GM19468 (cell line): ENCODE data around the gene LCN6.
"Not testable (repeated sequence)": the region's sequence is repeated elsewhere in the genome, so short reads cannot be mapped to it uniquely, and the experiment has no call there.

Experiments used
- ATAC-seq: cut with Tn5 transposase; IDR thresholded peaks from one replicate; pipeline ENCODE4 v1.9.1; 2021; ENCODE audit warnings: mild to moderate bottlenecking, moderate library complexity, moderate number of reproducible peaks; ENCODE audit not compliant: unreplicated experiment; ENCODE audit errors: extremely low read depth

The LCN6 gene

DNA sequence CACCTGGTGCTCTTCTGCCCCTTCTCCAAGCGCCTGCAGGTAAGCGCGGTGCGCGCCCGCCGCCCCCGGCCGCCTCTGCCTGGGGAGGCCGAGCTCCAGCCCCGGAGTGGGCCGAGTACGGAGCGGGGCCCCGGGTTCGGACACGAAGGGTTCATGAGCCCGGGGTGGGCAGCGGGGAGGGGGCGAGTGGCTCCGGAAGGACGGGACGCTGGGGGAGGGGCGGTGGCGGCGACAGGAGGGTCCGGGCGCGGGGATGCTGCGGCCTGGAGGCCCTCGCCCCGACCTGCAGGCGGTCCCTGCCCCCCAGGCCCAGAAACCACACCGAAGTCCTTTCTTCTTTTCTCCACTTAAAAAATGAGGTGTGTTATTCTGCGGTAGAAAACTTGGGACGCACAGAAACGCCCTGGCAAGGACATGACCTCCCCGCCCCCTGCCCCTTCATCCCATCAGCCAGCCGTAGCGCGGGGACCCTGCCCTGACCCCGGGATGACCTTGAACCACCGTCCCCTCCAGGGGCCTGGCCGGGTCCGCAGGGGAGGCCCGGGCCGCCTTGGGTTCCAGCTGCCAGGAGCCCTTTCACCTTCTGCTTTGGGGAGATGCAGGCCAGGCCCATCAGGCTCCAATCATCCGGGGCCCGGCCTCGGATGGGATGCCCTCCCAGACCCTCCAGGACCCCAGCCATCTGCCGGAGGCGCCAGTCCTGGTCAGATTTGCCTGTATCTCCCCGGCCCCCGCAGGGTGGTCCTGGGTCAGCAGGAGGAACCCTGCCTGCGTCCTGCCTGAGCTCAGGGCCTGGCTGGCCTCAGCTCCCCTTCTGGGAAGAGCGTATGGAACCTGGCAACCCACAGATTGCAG lies 35.4 kb downstream of the LCN6 start:
- ATAC-seq = no peak

DNA sequence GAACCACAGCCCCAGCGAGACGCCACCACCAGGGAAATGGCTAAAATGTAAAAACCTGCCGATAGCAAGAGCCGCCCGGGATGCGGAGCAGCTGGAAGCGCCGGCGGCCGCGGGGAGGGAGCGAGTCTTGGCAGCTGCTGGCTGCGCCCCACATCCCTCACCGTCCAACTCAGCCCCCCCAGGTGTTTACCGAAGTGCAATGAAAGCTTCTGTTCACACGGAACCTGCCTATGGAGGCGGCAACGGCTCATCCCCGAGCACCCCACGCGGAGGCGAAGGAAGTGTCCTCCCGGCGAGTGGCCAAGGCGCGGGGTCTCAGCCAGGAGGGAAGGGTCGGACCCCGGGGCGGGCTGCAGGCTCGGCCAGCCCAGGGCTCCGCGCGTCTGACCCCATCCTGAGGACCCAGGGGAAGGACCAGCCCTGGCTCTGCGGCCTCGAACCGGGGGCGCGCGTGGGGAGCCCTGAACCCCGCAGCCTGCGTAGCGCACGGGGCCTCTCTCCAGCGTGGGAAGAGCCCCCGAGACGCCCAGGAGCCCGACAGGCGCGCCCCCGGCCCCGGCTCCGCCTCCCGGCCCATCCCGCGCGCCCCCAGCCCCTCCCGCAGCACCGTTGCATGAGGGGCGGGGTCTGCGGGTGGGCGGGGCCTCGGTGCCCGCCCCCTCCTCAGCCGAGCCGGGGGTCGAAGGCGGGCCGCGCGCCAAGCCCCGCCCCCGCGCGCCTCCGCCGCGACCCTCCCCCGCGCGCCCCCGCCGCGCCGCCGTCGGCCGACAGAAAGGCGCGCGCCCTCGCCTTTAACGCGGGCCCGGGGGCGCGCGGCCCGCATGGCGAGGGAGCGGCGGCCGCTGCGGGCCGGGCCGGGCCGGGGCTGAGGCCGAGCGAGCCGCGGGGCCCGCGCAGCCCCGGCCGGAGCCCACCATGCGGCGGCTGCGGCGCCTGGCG lies 36.3 kb downstream of the LCN6 start, which contains the start of gene DIPK1B:
TSS of gene DIPK1B (plus strand) at position 822 of the 939 bp plus-strand sequence. CDS start at position 916, 94 bp downstream.
- no peak for ATAC-seq

DNA sequence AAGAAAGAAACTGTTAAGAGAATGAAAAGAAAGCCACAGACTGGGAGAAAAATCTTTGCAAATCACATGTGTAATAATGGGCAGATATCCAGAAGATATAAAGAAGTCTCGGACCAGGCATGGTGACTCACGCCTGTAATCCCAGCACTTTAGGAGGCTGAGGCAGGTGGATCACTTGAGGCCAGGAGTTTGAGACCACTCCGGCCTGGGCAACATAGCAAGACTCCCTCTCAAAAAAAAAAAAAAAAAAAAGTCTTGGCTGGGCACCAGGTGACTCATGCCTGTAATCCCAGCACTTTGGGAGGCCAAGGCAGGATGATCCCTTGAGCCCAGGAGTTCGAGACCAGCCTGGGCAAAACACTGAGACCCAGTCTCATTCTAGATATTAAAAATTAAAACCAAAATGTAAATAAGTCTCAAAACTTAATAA lies 37.1 kb downstream of the LCN6 start:
- ATAC-seq = not testable (repeated sequence)

DNA sequence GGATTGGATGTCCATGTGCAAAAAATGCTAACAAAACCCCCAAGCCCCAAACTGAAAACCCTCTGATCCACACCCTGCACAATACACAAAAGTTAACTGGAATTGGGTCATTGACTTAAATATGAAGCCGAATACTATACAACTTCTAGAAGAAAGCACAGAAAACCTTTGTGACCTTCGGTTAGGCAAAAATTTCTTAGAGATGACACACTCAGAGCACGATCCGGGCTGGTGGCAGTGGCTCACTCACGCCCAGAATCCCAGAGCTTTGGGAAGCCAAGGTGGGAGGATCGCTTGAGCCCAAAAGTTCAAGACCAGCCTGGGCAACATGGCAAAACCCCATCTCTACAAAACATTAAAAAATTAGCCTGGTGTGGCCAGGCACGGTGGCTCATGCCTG lies 37.8 kb downstream of the LCN6 start:
- no peak for ATAC-seq

DNA sequence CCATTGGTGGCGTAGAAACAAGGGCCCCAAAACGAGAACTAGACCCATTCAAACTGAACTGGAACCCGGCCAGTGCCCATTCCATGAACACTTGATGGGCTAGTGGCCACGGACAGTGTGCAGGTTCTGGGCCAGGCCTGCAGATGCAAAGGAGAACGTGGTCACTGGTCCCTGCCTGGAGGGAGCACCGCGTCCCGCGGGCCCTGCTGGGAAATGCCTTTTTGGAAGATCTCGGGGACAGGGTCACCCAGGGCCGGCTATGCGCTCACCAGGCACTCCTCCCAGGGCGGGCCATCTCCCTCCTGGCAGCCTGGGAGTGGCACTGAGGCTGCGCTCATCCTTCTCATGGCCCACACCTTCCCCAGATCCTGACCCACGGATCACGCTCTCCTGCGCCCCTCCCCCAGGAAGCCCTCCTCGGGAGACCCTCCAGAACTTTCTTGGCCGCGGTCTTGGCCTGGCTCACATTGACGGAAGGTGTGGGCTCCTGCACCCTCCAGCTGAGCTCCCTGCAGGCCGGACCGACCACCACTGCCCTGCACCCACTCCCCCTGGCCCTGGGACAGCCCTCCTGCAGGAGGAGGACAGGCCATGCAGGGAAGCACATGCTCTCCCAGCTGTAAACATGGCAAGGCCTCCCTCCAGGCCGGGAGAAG lies 38.7 kb downstream of the LCN6 start:
- ATAC-seq = no peak

DNA sequence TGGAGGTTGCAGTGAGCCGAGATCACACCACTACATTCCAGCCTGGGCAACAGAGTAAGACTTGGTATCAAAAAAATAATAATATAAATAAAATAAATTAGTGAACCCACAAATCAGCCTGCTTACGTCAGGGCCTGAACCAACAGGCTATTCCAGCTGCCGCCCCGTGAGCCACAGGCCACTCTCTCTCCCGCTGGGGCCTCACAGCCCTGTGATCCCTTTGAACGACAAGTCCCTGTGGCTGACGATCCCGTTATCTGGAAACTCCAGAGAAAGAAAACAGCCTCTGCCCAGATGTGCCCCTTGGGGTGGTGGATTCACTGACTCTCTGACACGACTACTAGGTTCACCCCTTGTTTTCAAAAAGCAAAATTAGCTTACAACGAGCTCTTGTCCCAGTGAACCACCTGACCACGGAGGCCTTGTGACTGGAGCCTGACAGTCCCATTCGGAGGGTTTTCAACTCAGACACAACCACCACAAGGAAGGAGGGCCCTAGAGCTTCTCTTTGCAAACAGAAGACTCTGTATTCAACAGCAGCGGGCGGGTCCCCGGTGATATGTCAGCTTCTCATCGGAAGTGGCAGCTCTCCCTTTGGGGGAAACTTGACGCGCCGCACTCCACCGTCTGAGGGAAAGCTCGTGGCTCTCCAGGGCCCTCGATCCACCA lies 40.3 kb downstream of the LCN6 start:
- ATAC-seq = no peak

DNA sequence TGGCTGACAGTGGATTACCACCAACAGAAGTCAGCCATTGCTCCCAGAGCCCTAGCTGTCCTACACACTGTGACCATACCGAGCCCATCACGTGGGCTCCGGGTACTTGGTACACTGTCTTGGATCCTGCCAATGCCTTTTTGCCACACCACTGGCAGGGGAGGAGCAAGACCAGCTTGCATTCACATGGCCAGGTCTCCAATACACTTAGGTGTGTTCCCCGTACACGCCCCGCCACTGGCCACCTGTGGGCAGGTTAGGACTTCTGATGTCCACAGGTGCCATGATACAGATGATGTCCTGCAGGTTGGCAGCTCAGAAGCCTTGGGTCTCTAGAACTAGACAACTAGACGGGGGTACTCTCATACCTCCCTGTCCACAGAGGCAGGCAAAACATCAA lies 41.3 kb downstream of the LCN6 start:
- no peak for ATAC-seq

DNA sequence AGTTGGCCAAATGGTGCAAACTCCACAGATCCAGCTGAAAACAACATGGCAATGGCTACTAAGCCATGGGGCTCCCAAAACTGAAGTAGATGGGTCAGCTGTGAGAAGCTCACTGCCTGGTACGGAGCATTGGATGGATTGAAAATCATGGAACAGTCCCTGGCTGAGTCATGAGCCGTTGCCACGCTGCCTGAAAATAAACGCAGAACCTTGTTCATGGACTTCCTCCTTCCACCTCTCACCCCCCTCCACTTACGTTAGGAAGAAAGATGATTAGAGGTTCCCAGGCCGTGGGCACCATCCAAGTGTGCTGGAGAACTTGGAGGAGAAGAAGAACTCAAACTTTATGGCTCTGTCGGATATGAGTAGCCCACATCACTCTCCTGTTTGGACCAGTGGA lies 42.8 kb downstream of the LCN6 start:
- ATAC-seq = no peak

DNA sequence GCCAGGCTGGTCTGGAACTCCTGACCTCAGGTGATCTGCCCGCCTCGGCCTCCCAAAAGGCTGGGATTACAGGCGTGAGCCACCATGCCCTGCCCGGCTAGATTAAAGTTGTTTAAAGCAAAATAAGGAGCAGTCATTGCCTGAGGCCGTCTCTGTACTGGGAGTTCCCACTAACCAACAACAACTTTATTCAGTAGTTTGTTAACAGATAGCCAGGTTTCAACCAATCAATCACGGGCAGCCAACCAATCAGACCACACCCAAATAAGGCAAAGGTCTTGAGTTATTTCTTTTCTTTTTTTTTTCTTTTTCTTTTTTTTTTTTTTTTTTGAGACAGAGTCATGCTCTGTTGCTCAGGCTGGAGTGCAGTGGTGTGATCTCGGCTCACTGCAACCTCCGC lies 43.6 kb downstream of the LCN6 start:
- ATAC-seq = not testable (repeated sequence)

DNA sequence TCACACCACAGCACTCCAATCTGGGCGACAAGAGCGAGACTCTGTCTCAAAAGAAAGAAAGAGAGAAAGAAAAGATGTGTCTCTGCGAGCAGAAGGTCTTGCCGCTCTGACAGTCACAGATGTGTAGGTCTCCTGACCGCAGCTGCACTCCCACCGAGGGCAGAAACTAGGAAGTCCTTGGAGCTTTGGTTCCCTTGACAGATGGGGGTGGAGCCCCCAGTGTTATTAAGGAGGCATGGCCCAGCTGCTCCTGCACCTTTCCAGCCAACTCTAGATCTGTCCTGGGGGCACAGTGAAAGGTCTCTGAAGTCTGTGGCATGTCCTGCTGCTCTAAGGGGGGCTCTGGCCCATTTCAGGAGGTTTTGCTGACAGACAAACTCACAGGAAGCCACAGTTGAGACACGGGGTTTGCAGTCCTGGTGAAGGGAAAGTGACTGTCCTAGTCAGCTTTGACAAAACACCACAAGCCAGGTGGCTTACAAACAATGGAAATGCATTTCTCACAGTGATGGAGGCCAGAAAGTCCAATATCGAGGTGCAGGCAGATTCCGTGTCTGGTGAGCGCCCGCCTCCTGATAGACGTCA lies 45.0 kb downstream of the LCN6 start:
- no peak for ATAC-seq

DNA sequence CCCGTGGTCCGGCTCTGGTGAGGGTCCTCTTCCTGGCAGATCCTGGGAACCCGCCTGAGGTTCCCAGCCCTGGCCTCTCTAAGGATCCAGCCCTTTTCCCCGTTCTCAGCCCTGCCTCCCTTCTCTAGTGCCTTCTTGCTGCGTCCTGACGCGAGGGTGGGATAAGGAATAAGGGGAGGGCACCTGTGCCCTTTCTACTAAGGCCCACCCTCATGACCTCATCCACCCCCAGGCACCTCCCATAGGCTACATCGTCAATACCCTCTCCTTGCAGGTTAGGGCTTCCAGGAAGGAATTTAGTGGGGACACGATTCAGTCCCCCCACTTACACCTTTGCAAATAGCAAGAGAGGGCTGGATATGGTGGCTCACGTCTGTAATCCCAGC lies 46.7 kb downstream of the LCN6 start:
- no peak for ATAC-seq

DNA sequence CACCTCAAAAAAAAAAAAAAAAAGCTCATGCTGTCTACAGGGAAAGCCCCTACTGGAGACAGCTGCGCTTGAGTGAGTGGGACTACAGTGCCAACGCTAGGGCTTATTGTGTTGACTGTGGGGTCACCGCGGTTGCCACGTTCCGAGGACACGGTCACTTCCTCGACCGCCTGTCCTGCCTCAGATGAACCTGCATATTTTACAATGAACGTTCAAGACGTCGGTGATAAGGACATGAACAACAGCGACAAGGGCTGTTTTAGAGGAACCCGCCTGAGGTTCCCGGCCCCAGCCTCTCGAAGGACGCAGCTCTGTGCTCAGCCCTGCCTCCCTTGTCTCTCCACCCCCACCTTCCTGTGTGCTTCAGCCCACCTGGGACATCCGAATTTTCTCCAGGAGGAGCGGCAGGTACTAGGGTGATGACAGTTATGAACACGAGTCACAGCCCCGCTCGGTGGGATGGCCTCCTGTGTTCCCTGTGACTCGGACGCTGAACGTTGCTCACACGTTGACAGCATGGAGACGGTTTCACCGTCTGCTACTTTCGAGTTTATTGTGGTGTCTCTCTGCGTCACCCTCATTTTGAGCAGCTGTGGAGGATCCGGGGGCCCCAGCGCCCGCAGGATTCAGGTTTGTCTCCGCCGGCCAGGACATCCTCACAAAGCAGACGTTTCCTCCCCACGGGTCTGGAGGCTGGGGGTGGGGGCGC lies 47.2 kb downstream of the LCN6 start:
- no peak for ATAC-seq

DNA sequence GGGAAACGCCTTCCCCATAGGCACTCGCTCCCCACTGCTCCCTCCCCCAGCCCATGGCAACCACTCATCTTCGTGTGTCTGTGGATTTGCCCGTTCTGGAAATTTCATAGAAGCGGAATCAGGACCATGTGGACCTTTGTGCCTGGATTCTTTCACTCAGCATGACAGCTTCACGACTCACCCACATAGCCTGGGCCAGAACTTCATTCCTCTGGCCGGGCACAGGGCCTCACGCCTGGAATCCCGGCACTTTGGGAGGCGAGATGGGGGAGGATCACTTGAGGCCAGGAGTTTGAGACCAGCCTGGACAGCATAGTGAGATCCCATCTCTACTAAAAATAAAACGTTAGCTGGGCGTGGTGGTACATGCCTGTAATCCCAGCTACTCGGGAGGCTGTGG lies 48.0 kb downstream of the LCN6 start:
- ATAC-seq = no peak

DNA sequence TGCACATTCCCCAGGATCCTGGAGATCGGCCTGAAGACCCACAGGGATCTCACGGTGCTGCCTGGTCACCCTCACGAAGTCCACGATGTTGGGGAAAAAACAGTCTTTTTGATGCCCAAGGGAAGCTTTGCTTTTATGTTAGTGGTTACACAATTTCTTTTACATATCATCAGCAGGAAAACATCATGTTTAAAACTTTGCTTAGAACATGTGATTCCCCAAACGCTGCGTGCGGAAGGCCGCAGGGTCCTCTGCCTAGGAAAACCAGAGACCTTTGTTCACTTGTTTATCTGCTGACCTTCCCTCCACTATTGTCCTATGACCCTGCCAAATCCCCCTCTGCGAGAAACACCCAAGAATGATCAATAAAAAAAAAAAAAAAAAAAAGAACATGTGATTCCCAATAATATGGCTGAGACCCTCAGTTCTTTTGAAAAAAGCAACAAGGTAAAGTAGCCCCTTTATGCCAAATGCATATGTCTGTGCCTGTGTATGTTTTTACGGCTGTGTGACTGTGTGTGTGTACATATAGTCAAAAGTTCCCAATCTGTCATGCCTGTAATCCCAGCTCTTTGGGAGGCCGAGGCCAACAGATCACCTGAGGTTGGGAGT lies 49.6 kb downstream of the LCN6 start:
- no peak for ATAC-seq

DNA sequence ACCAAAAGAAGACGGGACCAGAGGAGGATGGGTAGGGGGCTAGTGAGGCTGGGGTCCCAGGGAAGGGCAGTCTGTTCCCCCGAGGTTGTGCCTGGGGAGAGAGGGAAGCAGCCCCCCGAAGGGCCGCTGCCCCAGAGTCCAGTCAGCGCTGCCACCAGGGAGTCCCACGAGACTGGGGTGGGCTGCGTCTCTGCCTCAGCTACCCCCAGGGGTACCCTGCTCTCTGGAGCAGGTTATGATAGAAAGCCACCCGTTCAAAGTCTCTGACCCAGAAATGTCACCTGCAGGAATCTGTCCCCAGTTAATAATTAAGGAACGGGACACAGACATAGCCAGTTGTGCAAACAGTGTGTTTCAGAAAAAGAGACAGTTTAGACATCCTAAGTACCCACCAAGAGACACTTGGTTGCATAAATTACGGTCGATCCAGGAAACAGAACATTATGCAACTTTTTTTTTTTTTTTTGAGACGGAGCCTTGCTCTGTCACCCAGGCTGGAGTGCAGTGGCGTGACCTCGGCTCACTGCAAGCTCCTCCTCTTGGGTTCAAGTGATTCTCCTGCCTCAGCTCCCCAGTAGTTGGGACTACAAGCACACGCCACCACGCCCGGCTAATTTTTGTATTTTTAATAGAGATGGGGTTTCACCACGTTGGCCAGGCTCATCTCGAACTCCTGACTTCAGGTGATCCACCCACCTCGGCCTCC lies 50.4 kb downstream of the LCN6 start:
- no peak for ATAC-seq

DNA sequence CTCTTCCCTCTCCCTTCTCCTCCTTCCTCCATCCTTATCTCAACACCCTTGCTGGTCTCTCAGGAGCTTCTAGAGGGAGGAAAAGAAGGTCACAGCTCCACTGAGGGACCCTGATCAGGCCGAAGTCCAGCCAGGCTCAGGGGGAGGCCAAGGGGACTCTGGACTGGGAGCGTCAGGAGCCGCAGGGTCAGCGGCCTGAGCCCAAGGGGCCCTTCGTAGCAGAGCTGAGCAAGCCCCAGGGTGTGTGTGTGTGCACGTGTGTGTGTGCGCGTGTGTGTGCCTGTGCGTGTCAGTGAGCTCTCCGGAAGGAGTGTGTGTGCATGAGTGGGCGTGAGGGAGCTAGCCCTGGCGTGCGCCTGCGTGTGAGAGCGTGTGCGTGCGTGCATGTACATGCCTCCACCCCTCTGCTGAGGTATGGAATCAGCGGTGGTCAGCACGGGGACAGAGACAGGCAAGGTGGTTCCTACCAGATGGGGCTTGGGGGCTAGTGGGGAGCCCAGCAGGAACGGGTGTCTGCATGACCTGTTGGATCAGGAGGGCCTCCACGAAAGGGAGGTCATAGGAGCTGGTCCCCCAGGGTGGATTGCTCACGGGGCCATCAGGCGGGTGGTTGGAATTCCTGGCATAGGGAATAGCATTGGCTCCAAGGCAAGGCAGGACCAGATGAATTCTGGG lies 51.0 kb downstream of the LCN6 start:
- ATAC-seq = no peak

DNA sequence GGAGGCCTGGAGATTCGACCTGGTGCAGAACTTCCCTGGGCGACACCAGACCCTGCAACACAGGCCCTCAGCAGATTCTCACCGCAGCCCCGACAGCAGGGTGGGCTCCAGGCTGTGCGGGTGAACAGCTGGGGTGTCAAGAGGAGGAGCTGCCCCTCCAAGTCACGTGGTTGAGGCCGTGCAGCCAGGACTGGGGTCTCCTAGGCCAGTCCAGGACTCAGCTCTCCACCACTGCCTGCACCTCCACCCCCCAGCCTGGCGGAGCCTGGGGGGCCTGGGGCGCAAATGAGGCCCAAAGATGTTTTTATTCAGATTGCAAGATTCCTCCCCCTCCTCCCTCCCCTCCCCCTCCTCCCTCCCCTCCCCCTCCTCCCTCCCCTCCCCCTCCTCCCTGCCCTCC lies 51.8 kb downstream of the LCN6 start:
- ATAC-seq = no peak

DNA sequence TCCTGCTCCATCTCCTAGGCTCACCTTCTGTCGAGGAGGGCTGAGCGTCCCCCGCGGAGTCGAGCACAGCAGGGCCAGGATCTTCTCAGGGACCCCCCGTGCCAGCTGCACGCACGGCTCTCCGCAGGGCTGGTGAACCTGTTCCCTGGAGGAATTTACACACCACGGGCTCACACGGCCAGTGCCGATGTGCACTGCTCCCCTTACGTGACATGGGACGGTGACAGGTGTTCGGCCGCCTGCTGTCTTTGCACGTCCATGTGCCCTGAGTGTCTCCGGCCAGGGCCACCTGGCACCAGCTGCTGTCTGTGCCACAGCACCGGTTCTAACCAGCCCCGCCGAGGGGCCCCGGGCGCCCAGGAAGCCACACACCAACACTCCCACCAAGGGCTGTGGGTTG lies 52.4 kb downstream of the LCN6 start:
- ATAC-seq = no peak
